ENCODE data around the gene BOLA3.
A peak's percentile ranks its signal among the peaks of the same experiment; 100 is the strongest.
"Not testable (repeated sequence)": the region's sequence is repeated elsewhere in the genome, so short reads cannot be mapped to it uniquely, and the experiment has no call there.

The BOLA3 gene

DNA sequence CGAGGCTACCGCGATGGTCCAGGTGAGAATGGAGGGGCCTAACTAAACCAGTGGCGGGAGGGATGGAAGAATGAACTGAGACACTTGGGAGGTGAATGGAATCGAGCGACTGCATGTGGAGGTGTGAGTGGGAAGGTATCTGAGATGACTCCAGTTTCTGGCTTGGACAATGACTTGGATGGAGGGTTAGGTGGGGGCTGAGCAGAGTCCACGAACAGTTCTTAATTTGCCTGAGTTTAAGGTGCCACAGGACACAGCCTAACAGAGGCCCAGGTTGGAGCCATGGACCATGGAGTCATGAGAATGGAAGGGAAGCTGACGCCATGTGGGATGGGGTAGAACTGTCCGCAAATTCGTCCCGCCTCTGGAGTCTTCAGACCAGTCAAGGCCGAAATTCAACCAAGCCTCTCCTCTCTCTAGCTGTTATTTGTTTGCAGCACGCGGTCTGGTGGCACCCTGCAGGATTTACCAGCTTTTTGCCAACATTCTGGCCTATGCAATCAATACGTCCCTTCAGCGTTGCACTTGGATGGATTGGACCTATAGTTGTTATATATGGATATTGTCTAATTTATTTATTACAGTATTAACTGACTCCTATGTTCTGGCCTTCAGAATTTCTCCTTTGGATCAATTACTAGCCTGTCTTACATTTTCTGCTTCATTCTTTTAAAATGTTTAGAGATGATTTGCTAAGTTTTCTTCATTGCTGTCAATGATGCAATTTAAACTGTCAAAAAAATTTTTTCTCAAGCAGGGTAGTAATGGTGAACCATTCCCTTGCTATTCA lies 940 bp upstream of the BOLA3 start:
- DNase-seq (ENCODE audit: low read depth) = no peak

DNA sequence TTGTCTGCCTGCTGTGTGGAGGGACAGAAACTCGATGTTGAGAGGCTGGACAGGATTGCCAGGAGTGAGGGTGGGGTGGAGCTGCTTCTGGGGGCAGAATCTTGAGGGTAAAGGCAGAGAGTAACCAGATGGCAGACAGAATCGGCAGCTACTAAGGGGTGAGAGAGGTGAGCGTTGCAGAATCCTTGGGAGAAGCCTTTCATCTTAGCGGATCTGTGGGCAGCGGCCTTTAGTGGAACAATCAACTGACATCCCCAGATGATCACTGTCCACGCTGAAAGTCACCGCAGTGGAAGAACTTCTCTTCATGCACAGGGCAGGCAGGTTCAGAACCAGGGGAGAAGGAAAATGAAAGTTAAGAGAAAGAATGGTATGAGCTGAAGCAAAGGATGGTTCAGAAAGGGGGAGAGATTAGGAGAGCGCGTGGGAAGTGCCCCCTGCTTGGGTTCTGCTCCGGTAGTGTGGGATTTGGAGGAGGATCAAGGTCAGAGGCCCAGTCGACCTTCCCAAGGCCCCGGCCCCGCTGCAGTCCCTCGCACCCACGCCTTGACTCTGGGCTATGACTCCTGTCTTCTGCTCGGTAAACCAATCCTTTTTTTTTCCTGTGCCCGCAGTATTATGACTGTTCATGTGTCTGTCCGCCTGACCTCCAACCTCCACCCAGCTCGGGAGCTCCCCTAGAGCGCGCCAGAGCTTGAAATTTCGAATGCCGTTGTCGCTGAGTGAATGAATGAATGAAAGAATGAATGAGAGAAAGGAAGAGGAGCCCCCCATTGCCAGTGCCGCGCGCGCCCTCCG lies 584 bp downstream of the BOLA3 start:
- DNase-seq (ENCODE audit: low read depth) = no peak

DNA sequence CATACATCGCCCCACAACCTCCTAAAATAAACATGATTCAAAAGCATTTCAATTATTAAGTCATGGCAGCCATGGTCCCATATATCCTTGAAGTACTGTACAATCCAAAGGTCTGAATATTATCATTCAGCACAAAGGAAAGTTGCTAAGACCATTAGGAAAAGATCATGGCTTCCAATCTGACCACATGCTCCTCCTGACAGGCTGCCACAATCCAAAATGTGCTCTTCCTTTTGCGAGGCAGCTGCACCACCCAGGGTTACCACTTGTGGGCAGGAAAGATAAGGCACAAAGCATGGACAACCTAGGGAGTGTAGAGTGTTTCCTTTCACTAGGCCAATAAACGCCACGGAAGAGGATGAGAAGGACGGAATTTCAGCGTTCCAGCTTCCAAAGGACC lies 5.4 kb downstream of the BOLA3 start:
- DNase-seq (ENCODE audit: low read depth) = no peak

DNA sequence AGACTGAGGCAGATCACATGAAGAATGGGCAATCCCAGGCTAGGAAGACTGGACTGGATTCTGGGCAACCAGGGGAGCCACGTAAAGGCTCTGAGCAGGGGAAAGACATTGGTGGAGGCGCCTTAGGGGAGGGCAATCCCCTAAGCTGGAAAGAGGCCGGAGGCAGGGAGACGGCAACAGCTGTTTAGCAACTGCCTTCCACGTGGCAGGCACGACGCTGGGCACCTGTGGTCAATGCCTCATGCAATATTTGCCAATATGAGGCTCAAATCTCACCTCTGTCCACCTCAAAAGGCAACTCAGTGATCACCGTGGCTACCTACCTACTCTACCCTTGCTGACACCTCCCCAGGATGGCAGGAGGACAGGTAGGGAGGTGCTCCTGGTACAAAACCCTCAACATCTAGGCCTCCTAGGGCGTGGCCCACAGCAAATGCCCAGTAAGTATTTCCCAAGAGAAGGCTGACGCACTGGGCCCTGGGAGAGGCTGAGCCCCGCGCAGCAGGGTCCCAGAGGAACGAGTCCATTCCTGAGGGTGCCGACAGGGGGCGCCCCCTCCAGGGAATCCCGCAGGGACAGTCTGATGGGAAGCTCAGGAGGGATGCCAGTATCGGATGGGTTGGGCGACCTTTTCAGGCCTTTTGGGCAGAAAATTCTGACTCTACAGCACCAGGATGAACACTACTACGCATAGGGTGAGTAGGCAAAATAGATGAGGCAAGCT lies 8.9 kb downstream of the BOLA3 start:
- DNase-seq (ENCODE audit: low read depth) = no peak

DNA sequence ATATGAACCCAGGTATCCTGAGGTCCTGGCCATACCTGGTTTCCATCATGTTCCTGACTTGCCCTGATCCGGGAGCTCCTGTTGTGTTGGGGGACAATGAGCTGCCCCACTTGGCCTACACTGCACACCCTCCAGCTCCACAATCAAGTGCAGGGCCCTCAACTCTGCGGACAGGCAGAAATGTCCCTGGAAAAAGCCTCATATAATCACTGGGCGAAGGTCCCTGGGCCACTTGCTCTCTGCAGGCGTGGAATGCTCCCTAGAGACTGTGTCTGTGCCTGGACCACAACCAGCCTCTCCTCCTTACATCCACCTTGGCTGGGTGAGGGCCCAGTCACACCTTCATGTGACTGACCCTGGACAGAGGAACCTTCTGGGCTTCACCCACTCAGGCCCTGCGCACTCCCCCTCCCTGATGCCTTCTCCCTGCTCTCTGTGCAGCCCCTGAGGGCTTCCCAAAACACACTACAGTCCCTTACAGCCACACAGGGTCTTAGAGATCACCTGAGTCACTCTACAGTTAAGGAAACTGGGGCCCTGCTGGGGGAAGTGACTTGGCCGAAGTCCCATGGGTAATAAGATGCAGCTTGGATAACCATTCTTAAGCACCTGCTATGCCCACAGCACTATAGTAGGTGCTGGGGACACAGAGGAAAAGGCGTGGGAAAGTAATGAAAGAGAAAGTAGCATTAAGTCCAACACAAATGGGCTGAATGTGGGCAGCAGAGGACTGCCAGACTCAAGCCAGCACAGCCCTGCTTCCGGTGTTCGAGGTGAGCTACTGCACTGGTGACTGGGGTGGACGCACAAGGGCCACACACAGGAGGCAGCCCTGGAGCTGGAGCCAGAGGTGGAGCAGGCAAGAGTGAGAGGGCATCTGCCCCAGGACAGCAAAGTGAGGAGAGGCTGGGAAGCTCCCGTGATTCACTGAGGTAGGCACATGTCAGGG lies 9.8 kb downstream of the BOLA3 start:
- no peak for DNase-seq (ENCODE audit: low read depth)

DNA sequence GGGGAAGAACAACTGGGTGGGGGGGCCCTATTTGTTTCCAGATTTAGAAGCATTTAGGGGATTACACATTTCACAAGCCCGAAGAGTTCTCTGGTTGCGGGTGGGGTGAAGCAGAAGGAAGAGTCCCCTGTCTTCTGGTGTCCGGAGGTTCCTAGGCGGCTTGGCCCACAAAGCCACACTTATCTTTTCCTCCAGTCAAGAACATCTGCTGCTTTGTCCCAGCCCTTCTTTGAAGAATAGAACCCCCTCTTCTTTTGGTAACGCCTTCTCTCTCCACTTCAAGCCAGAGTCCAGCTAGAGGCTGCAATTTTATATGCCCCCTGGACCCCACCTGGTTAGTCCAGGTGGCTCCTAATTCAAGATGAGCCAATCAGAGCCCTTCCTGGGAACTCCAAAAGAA lies 15.8 kb downstream of the BOLA3 start:
- DNase-seq (ENCODE audit: low read depth) = no peak

DNA sequence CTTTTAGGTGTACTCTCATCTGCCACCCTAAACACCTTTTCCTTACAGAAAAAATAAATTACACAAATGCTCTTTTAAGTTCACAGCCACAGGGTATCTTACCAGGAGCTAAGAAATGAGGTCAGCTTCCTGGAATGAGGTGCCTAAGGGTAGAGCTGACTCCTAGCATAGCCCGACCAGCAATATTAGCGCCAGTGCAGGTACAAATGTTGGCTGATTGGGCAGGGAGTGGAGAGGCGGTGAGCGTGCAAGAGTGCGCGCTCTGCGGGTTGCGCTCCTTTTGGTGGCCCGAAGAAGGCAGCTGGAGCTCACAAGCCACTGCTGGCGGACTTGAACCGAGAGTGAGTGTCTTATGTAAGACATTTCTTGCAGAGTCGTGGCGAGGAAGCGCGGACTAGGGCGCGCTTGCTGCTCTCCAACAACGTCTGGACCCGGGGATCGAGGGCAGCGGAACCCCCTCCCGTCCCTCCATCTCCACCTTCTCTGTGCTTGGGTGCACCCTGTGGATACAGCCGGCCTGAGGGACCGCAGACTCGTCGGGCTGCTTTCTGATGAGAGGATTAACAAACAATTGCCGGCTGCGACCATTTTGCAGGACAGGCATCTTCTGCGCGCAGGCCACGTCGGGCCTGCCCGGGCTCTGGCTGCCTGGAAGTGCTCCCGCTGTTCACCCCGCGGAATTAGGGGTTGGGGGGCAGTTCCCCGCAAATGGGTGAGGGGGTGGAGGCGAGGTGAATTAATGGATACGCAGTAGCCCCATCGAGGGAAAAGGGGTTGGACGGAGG lies 17.3 kb downstream of the BOLA3 start:
- DNase-seq (ENCODE audit: low read depth) = no peak

DNA sequence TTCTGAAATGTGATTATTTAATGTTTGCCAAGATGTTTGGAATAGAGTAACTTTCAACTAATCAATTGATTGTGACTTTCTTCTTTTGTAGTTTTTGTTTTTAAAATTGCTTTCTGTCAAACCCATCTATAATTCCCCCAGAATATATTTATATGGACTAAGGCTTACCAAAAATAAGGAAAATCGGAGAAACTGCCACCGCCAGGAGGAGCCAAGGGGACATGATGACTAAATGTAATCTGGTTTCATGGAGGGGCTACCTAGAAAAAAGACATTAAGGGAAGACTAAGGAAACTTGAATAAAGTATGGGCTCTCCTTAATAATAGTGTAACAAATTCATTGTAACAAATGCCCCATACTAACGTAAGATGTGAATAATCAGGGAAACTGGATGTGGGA lies 19.5 kb downstream of the BOLA3 start:
- no peak for DNase-seq (ENCODE audit: low read depth)

DNA sequence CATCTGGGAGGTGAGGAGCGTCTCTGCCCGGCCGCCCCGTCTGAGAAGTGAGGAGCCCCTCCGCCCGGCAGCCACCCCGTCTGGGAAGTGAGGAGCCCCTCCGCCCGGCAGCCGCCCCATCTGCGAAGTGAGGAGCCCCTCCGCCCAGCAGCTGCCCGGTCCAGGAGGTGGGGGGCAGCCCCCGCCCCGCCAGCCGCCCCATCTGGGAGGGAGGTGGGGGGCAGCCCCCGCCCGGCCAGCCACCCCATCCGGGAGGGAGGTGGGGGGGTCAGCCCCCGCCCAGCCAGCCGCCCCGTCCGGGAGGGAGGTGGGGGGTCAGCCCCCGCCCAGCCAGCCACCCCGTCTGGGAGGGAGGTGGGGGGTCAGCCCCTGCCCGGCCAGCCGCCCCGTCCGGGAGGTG lies 23.8 kb downstream of the BOLA3 start:
- DNase-seq (ENCODE audit: low read depth) = not testable (repeated sequence)

DNA sequence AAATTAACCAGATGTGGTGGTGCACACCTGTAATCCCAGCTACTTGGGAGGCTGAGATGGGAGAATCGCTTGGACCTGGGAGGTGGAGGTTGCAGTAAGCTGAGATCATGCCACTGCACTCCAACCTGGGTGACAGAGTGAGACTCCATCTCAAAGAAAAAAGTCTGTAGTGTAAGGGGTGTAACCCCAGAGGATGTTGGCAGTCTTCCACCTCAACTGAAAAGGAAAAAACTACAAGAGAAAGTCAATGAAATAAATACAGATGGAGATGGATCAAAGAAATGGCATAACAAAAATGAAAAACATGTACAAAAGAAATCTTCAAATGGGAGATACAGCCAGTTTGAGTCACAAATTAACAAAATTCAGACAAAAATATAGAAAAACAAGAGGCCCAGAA lies 25.9 kb downstream of the BOLA3 start:
- not testable (repeated sequence) for DNase-seq (ENCODE audit: low read depth)

DNA sequence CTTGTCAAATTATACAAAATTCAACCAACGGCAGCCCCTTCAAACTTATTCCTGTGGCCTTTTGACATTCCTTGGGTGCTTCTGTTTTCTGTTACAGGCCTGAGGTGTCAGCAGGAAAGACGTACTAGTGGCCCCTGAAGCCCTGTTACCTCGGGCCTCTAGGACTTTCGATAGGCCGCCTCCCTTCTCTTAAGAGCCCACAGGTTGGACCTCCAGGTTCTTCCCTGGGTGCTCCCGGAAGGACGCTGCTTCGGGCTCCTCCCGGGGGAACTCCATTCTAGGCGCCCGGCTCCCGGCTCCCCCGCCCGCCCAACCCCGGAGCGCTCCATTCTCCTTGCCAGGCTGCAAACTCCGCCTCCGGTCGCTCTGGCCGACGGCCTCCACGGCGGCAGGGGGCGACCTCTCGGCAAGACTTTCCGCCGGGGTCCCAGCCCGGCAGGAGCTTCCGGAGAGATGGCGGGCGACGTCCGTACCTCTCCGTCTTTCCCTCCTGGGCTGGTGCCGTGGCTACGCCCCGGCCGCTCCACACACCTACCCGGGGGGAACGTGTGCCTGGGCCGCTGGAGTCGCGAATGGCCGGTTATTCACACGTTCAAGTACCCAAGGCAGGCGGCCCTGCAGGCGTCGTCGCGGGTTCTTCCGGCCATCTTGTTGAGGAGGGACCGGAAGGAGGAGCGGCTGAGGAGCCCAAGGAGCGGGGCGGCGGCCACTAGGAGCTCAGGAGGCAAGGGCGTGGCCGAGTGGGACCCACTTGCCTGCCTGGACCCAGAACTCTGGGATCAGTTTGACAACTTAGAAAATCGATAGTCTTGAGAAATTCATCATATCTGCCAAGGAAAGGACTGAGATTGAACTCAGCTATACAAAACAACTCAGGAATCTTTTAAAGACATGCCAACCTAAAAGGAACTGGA lies 27.5 kb downstream of the BOLA3 start:
- DNase-seq (ENCODE audit: low read depth) = peak; percentile 89

DNA sequence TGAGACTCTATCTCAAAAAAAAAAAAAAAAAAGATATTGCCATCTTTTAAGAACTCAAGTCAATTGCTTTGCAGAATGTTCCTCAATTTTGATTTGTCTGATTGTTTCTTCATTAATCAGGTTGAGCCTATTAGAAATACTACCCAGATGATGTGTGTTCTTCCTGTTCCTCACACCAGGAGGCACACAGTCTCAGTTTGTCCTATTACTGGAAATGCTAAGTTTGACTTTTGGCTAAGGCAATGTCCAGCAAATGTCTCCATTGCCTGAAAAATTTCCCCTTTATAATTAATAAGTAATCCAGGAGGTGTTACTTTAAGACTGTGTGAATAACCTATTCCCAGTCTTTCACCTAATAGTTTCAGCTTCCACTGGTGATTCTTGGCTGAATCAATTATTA lies 28.4 kb downstream of the BOLA3 start:
- no peak for DNase-seq (ENCODE audit: low read depth)

DNA sequence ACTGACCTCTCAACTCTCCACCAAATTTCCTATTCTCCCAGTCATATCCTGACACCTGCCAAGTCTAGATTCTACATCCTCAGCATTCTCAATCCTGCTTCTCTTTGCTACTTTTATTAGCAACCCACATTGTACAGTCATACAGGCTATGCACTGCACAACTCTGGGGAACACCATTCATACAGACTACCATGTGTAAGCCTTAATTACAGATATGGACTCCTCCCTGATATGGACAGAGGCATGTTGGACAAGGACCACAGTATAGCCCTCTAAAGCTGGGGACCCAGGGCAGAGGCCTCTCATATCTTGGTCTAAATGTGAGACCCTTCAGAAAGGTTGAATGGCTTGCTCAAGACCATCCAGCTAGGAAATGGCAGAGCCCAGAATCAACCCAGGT lies 36.3 kb downstream of the BOLA3 start:
- no peak for DNase-seq (ENCODE audit: low read depth)

DNA sequence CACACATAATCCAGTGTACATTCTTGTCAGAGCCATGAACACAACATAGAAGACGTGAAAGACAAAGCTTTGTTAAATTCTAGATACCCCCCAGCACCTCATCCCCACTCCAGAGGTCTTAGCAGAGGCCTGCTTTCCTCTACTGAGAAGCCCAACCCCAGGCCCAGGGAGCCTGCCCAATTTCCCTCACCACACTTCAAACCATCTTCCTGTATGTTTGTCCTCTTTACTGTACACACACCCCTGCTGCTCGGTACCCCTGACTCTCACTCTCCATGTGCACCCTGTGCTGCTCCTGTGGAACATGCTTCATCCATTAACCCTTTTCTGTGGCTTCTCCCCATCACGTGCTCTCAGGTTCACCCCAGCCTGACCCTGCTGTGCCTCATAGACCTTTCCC lies 37.2 kb downstream of the BOLA3 start:
- no peak for DNase-seq (ENCODE audit: low read depth)

DNA sequence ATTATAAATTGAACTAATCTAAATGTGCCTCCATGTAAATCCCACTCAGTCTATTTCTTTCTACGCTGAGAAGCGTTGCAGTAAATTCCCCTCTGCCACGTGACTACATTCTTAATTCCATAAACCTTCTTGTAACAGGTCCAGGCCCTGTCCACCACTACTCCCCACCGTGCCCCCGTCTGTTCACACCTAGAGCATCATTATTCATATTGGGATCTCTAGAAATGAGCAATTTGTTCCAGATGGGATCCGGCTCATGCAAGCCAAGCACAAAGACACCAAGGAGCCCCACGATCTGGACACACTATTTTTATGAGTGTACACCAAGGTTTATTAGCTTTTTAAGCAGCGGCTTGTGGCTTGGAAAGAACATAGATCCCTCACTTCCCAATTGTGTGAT lies 38.2 kb downstream of the BOLA3 start:
- no peak for DNase-seq (ENCODE audit: low read depth)

DNA sequence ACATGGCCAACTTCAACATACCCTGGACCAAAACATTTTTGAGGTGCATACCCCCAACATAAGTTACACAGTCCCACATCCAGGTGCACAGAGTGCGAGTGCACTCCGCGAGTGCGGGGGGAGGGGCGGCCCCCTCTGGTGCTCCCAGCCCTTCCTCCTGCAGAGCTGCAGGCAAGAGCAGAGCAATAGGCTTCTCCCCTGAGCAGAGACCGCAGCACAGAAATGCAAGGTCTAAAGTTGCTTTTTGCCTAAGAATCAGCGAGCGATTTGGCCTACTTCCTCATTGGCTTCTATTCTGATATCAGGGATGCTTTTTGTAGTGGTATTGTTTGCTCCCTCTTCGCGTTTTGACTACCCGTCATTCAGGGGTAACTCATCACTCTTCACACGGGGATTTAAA lies 40.6 kb downstream of the BOLA3 start:
- DNase-seq (ENCODE audit: low read depth) = no peak

DNA sequence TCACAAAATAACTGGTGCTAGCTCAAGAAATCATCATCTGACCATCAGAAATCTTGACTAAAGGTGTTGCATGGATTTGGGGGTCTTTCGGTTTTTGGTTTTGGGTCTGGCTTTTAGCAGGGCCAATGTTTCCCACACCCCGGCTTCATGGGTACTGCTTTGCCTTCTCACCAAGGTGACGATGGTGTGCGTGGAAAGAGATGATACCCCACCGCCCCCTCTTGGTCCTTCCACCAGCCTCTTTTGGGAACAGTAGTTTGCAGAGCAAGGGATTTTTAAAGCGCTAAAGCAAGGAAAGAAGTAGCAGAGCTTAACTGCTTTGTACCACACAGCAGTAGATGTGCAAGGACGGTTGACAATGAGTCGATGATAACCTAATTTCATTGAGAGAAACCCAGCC lies 42.3 kb downstream of the BOLA3 start:
- no peak for DNase-seq (ENCODE audit: low read depth)

DNA sequence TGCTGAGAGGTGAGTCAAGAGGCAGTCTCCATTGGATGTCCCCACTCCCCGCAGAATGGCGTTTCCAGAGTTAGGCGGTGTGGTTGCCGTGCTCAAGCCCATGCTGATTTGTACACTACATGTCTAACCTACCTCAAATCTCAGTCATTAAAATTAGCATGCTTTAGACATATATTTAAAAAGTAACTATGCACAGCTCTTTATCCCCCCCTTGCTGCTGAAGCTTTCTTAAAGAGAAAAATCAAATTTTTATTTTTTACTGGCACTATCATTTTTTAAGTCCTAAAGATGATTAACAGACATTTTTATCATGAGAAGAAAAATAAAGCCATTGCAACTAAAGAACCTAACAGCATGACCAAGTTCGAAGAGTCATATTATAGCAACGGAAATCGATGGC lies 42.9 kb downstream of the BOLA3 start:
- DNase-seq (ENCODE audit: low read depth) = no peak

DNA sequence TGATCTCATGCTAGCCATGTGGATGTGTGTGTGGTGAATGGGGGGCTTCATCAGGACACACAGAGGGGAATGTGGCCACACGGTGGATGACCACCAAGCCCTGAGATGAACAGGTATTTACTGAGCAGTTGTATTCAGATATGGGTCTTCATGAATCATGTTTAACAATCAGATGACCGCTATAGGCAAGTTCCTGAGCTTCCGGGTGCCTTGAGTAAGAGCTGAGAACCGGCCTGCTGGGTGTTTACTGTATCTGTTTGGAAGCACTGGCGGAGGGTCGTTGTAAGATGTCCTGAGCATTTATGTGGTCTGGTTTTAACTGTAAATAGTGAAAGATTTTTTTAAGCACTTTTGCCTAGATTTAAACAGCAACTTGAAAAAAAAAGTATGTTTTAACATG lies 43.9 kb downstream of the BOLA3 start:
- no peak for DNase-seq (ENCODE audit: low read depth)

DNA sequence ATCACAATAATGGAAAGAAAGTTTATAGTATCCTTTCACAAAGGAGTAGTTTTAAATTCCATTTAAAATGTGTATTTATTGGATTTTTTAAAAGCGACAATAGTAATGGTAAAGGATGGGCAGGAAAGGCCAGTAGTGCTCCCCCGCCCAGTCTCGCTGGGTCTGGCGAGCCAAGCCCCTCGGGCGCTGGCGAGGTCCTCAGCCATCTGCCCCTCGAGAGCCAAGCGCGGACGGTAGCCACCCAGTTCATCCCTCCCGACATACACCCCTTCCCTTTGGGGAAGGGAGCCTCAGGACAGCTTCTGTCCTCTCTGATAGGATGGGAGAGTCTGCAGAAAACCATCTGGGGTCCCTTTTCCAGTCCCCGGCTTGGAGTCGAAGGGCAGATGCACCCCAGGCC lies 45.2 kb downstream of the BOLA3 start:
- DNase-seq (ENCODE audit: low read depth) = no peak
